Panc1 (cell line): ENCODE data around the gene LRRC41.

Source experiments
- CTCF ChIP-seq: fragments of 450-650 bp; IDR thresholded peaks from 2 replicates; pipeline ENCODE4 v1.5.1; 2017; ENCODE audit warnings: mild to moderate bottlenecking
- REST ChIP-seq, 2 experiments: IDR thresholded peaks; 2 replicates each; pipeline ENCODE4 v1.6.1; 2011 to 2012; ENCODE audit warnings: low read depth in 2 of 2, control low read depth in 1 of 2, low read length in 1 of 2, mild to moderate bottlenecking in 1 of 2, moderate library complexity in 1 of 2; ENCODE audit not compliant: insufficient read depth in 1 of 2
- SIN3A ChIP-seq: IDR thresholded peaks from 2 replicates; pipeline ENCODE4 v1.6.1; 2012; ENCODE audit warnings: low read depth, mild to moderate bottlenecking, low read length, moderate library complexity, borderline replicate concordance; ENCODE audit not compliant: insufficient read depth

- no peak for TF ChIP-seq CTCF
- TF ChIP-seq REST (IDR thresholded peaks at IDR 0.05; ENCODE audit: insufficient read depth in 1 of 2, low read depth in 2 of 2, low read length in 1 of 2): no peak
- no peak for TF ChIP-seq SIN3A
Measured at GRCh38 chr1:46302641-46303037, 777 bp downstream of the LRRC41 start.
